ENCODE results near the gene RNF13.
"Not testable (repeated sequence)": the region's sequence is repeated elsewhere in the genome, so short reads cannot be mapped to it uniquely, and the experiment has no call there.

The RNF13 gene

DNA sequence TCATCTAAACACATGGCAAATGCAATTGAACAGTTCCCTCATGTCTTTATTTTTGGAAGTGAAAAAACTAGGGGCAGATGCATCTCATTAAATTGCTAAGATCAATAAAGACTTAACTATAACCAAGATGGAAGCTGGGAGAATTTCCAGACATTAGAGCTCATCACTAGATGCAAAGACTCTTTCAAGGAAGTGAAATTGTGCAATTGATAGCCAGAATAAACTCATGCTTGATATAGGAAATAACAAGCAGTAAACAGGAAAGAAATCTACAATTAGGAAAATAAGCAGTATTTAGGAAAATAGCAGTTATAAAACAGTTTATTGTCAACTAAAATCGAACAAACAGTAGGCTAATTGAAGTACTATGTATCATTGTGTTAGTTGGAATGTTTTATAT lies 11.8 kb upstream of the RNF13 start:
- no peak for DNase-seq

DNA sequence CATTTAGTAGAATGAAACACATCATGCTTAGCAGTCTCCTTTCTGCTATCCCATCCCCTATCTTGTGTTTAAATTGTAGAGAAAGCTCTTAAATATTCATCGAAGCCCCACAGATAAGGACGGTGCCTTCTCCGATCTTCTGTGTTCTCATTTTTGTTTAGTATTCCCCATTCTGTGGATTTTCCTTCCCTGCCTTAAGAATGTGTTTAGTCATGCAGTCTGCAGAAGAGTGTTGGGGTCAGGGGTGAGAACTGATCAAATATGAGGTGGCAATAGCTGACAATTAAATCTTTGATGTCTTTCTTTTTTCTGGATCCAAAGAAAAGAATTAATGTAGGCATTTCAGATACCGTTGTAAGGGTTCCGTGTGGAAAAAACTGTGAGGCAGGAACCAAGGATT lies 11.4 kb upstream of the RNF13 start:
- DNase-seq: no peak

- no peak for DNase-seq
Measured at GRCh38 chr3:149806171-149806778, 6.7 kb upstream of the RNF13 start.

DNA sequence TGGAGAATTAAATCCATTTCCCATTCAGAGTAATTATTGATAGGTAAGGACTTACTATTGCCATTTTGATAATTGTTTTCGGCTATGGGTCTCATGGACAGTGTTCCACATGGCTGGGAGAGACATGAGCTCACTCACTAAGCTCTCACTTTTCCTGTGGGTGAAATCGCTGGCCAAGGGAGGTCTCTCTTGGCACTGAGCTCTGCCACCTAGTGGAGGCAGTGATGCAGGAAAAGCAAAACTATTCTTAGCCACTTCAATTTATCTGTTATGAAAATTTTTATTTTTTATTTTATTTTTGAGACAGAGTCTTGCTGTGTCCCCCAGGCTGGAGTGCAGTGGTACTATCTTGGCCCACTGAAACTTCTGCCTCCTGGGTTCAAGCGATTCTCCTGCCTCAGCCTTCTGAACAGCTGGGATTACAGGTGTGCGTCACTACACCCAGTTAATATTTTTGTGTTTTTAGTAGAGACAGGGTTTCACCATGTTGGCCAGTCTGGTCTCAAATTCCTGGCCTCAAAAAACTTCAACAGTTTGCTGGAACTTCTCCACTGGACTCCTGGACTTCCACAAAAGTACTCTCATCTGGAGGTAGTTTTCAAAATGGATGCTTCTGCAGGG lies 4.7 kb upstream of the RNF13 start:
- DNase-seq: peak; percentile 76

- DNase-seq: no peak
Measured at GRCh38 chr3:149809699-149810098, 3.3 kb upstream of the RNF13 start.

DNA sequence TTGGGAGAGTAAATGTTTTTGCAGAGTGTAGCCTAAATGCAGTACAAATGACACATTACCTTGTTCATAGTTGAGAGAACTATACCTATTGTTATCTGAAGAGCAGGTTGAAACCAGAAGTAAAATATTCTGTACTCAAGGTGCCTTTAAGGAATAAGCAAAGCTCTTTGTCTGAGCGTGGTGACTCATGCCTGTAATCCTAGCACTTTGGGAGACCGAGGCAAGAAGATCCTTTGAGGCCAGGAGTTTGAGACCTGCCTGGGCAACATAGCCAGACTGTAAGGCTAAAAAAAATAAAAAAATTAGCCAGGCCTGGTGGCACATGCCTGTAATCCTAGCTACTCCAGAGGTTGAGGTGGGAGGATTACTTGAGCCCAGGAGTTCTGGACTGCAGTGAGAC lies 2.2 kb upstream of the RNF13 start:
- no peak for DNase-seq

DNA sequence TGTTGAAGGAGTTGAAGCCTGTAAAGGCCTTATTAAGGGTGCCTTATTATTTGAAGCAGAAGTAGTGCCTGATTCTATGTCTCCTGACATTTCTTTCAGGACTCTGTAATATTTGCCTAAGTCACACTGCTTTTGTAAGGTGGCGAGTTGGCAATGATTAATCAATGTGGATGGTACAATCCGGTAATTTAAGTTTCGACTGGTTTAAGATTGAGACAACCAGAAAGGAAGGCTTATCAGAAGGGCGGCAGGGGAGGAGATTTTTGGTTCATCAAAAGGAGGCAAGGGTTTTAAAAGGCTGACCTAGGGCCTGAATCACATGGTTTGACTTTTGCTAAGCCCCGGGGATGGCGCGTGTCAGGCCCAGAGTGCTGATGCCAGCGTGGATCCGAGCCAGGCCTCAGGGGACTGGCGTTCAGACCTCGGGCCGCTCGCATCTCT lies 830 bp upstream of the RNF13 start:
- no peak for DNase-seq

GRCh38 chr3:149813367-149814281 lies 609 bp downstream of the RNF13 start:
- DNase-seq: peak; percentile 17

DNA sequence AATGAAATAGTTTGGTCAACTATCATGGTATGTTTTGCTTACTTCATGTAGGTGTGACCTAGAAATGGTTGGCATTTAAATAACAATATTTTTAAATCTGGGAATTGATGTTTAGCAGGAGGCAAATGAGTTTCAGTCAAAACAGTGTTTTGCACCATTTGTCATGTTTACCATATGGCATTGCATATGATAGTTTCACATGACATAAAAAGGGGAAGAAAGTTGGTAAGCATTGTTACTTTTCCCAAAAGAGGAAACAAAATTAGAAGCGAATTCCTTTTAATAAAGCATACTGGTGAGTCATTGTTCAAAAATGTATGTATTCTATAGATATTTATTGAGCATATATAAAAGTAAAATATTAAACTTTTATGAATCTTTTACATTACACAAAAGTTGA lies 2.3 kb downstream of the RNF13 start:
- no peak for DNase-seq

GRCh38 chr3:149815728-149816127 lies 2.7 kb downstream of the RNF13 start:
- DNase-seq: no peak

DNA sequence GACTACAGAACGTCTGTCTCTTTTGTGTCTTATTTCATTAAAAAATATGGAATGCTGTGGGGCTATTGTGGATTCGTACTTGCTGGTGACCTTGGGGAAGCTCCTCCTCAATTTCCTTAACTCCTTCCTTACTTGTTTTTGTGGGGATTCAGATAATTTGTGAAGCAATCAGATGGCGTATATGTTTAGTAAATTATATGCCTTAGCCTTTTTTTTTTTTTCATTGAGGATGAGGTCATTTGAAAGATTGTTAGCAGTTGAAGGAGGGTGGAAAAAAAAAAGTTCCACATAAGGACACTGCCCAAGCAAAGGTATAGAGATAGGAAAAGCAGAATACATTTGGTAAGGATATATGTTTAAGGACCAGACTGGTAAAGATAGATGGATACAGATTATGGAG lies 3.3 kb downstream of the RNF13 start:
- no peak for DNase-seq

GRCh38 chr3:149816986-149817385 lies 4.0 kb downstream of the RNF13 start:
- DNase-seq: no peak

GRCh38 chr3:149819432-149819831 lies 6.4 kb downstream of the RNF13 start:
- no peak for DNase-seq

- DNase-seq: no peak
Measured at GRCh38 chr3:149820183-149820582, 7.2 kb downstream of the RNF13 start.

DNA sequence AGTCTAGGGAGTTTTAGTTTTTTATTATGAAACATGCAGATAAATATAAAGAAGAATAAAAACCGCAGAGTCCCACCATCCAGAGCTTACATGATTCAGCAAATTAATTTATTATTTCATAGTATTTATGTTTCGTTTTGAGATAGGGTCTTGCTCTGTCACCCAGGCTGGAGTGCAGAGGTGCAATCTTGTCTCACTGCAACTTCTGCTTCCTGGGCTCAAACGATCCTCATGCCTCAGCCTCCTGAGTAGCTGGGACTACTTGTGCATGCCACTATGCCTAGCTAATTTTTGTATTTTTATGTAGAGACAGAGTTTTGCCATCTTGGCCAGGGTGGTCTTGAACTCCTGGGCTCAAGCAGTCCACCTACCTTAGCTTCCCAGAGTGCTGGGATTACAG lies 13.6 kb downstream of the RNF13 start:
- DNase-seq: no peak

- DNase-seq: no peak
Measured at GRCh38 chr3:149828390-149828789, 15.4 kb downstream of the RNF13 start.

- DNase-seq: not testable (repeated sequence)
Measured at GRCh38 chr3:149829631-149830030, 16.6 kb downstream of the RNF13 start.

- no peak for DNase-seq
Measured at GRCh38 chr3:149830902-149831301, 17.9 kb downstream of the RNF13 start.

DNA sequence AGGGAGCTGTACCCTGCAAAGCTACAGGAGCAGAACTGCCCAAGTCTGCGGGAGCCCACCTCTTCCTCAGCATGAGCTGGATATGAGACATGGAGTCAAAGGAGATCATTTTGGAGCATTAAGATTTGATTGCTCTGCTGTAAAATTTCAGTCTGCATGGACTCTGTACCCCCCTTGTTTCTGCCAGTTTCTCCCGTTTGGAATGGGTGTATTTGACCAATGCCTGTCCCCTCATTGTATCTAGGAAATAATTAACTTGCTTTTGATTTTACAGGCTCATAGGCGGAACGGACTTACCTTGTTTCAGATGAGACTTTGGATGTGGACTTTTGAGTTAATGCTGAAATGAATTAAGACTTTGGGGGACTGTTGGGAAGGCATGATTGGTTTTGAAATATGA lies 18.3 kb downstream of the RNF13 start:
- no peak for DNase-seq

DNA sequence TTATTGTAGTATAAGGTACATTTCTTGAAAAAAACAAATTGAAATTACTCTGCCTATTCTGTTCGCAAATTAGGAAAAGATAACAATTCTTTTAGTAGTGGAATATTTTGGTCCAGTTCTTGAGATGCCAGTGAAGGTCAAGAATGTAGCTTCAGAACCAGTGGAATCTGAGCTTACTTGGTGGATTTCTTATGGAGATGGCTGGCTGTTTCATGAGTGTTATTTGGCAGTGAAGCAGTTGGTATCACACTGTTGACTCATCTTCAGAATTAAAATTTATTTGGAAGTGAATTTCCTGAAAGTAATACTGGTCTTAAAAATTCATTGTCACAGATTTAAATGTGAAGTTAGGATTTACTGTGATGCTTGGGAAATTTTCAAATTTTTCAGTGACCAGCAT lies 19.1 kb downstream of the RNF13 start:
- DNase-seq: no peak

DNA sequence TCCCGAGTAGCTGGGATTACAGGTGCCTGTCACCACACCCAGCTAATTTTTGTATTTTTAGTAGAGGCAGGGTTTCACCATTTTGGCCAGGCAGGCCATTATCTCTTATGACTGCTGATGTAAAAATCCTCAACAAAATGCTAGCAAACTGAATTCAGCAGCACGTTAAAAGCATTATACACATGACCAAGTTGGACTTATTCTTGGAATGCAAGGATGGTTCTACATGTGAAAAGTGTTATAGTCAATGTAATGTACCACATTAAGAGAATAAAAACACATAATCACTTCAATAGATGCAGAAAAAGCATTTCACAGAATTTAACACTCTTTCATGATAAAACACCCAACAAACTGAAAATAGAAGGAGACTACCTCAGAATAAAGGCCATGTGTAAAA lies 20.2 kb downstream of the RNF13 start:
- no peak for DNase-seq

DNA sequence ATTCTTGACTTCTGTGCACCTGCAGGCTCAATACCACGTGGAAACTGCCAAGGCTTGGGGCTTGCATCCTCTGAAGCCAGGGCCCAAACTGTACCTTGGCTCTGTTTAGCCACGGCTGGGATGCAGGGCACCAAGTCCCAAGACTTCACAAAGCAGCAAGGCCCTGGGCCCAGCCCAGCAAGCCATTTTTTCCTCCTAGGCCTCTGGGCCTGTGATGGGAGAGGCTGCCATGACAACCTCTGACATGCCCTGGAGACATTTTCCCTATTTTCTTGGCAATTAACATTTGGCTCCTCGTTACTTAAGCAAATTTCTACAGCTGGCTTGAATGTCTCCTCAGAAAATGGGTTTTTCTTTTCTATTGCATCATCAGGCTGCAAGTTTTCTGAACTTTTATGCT lies 25.5 kb downstream of the RNF13 start:
- DNase-seq: not testable (repeated sequence)

- not testable (repeated sequence) for DNase-seq
Measured at GRCh38 chr3:149839469-149839868, 26.5 kb downstream of the RNF13 start.

DNA sequence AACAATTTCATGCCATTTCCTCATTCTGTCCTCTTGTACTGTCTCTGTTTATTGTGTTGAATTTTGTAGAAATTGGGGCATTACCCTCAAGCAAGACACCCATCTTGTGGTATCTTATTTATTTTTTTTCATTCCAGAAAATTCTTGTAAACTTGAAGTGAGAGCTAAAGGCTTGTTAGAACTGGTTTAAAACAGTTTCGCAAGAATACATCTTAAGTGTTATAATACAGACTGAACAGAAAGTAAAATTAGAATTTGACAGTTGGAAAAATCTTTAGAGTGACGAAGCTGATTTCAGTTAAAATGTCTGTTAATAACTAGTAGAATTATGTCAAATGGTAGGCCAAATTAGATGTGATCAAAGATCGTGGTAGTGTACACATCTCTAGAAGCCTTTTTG lies 26.9 kb downstream of the RNF13 start:
- no peak for DNase-seq
